K562 (cell line): ENCODE results near the gene LRRC14B. TPM values are rescaled to one million over a fixed set of nuclear protein-coding genes. Genes with fewer than 3 reads are reported as not detected.

Source experiments
- ATAC-seq: fragments of 200-7000 bp; cut with Tn5 transposase; 3 replicates; pipeline ENCODE4 v1.9.1; 2020; ENCODE audit warnings: moderate library complexity
- BruUV-seq: library from RNA; stranded (reverse); fragments of 400-500 nt; replicated peaks from 2 replicates; lab custom pipeline; 2021; lab: Mats Ljungman, UMichigan
- CTCF ChIA-PET: fragments of 300-600 bp; formaldehyde crosslinking; extraction: SDS; loops from one replicate; lab custom pipeline; 2021; ENCODE audit warnings: low intra/inter-chr PET ratio; lab: Yijun Ruan, JAX
- POLR2A ChIA-PET: fragments of 300-600, 350-650 bp; sonication (Branson Sonifier 250); formaldehyde crosslinking; extraction: SDS; loops from one replicate; lab custom pipeline; 2021; ENCODE audit warnings: antibody characterized with exemption, inconsistent platforms; lab: Yijun Ruan, JAX
- DNase-seq, 4 experiments: peaks; one replicate each; pipeline versions ENCODE4 v3.0.0 to v3.0.0-alpha.2; 2011 to 2018; ENCODE audit warnings: low spot score in 3 of 4, mixed read lengths in 3 of 4; ENCODE audit errors: extremely low read depth in 1 of 4
- FAIRE-seq: peaks from 2 replicates; lab custom pipeline; 2011; peaks lifted over from hg19 to GRCh38; lab: Jason Lieb, UNC
- H2AFZ ChIP-seq: 2 replicates; pipeline ENCODE4 v1.6.0; 2011; ENCODE audit warnings: low read depth, low read length, control low read depth, inconsistent platforms
- H3K27ac ChIP-seq: fragments of 200-600 bp; 3 replicates; pipeline ENCODE4 v1.8.0; 2011; ENCODE audit warnings: low read depth, mild to moderate bottlenecking, control low read depth, inconsistent platforms, low read length, moderate library complexity, mixed read lengths; ENCODE audit errors: extremely low read depth
- H3K27me3 ChIP-seq, 2 experiments: fragments of 300-600 bp in 1 of 2; 2 replicates in 1 of 2; 3 replicates in 1 of 2; pipeline versions ENCODE4 v1.6.0 to v1.8.0; 2011; ENCODE audit warnings: inconsistent platforms in 2 of 2, low read length in 2 of 2, mild to moderate bottlenecking in 1 of 2, mixed read lengths in 1 of 2, moderate library complexity in 1 of 2; ENCODE audit not compliant: control insufficient read depth in 2 of 2, insufficient read depth in 2 of 2
- H3K36me3 ChIP-seq: fragments of 300-600 bp; 3 replicates; pipeline ENCODE4 v1.8.0; 2011; ENCODE audit warnings: mild to moderate bottlenecking, low read length, inconsistent platforms; ENCODE audit not compliant: control insufficient read depth, insufficient read depth
- H3K4me1 ChIP-seq, 2 experiments: fragments of 200-600 bp in 1 of 2; replicated peaks in 1 of 2; 2 replicates in 1 of 2; 3 replicates in 1 of 2; pipeline versions ENCODE4 v1.5.1 to v1.8.0; 2011; ENCODE audit warnings: inconsistent platforms in 2 of 2, low read length in 2 of 2, mild to moderate bottlenecking in 1 of 2, mixed read lengths in 1 of 2, moderate library complexity in 1 of 2; ENCODE audit not compliant: control insufficient read depth in 2 of 2, insufficient read depth in 2 of 2
- H3K4me2 ChIP-seq: 2 replicates; pipeline ENCODE4 v1.6.1; 2011; ENCODE audit warnings: low read length, control low read depth, inconsistent platforms, mixed read lengths; ENCODE audit not compliant: insufficient read depth
- H3K4me3 ChIP-seq: fragments of 200-600 bp; sonication (generic), shearing (Covaris generic); 2 replicates; pipeline ENCODE4 v1.5.1; 2016; ENCODE audit warnings: control low read depth, inconsistent platforms
- H3K79me2 ChIP-seq: fragments of 200-600 bp; 3 replicates; pipeline ENCODE4 v1.8.0; 2011; ENCODE audit warnings: low read length, inconsistent platforms; ENCODE audit not compliant: control insufficient read depth, insufficient read depth
- H3K9ac ChIP-seq, 2 experiments: 2 replicates each; pipeline versions ENCODE4 v1.6.0 to v1.6.1; 2011; ENCODE audit warnings: low read depth in 2 of 2, low read length in 2 of 2, control low read depth in 1 of 2, inconsistent platforms in 1 of 2, mild to moderate bottlenecking in 1 of 2, mixed read lengths in 1 of 2; ENCODE audit not compliant: insufficient read depth in 1 of 2
- H3K9me1 ChIP-seq: one replicate; pipeline ENCODE4 v1.6.0; 2011; ENCODE audit warnings: inconsistent platforms, mild to moderate bottlenecking, low read length, moderate library complexity; ENCODE audit not compliant: control insufficient read depth, insufficient read depth
- H3K9me3 ChIP-seq: replicated peaks from 2 replicates; pipeline ENCODE4 v1.5.1; 2011; ENCODE audit warnings: low read depth, low read length, inconsistent platforms; ENCODE audit not compliant: control insufficient read depth, insufficient read depth
- H4K20me1 ChIP-seq: replicated peaks from 2 replicates; pipeline ENCODE4 v1.6.1; 2011; ENCODE audit warnings: low read length, inconsistent platforms, mixed read lengths; ENCODE audit not compliant: control insufficient read depth, insufficient read depth
- BHLHE40 ChIP-seq: IDR thresholded peaks from 2 replicates; pipeline ENCODE4 v1.6.1; 2011; ENCODE audit warnings: low read length, improper control_type of control experiment
- CBX2 ChIP-seq: fragments of 200-600 bp; sonication (generic); IDR thresholded peaks from one replicate; pipeline ENCODE4 v1.6.1; 2012; ENCODE audit warnings: mild to moderate bottlenecking, low read length, inconsistent platforms; ENCODE audit not compliant: insufficient read depth, poor library complexity, severe bottlenecking
- ELF2 ChIP-seq: fragments of 250-450 bp; sonication (Bioruptor Pico); IDR thresholded peaks from 2 replicates; pipeline ENCODE4 v1.5.0; 2021; ENCODE audit warnings: mild to moderate bottlenecking
- EP400 ChIP-seq: fragments of 450-650 bp; IDR thresholded peaks from 2 replicates; pipeline ENCODE4 v1.6.1; 2017; ENCODE audit warnings: antibody characterized with exemption, mild to moderate bottlenecking, moderate library complexity
- FOXJ2 ChIP-seq: fragments of 200-800 bp; sonication (Bioruptor generic); IDR thresholded peaks from 2 replicates; pipeline ENCODE4 v1.6.1; 2016; ENCODE audit warnings: missing genetic modification characterization, missing compliant biosample characterization
- IFI16 ChIP-seq: fragments of 250-450 bp; sonication (Bioruptor Pico); IDR thresholded peaks from 2 replicates; pipeline ENCODE4 v2.1.2; 2022; ENCODE audit warnings: mild to moderate bottlenecking, inconsistent platforms
- MAZ ChIP-seq, 2 experiments: fragments of 450-650 bp in 1 of 2; sonication (generic) in 1 of 2; formaldehyde crosslinking; IDR thresholded peaks in 1 of 2; conservative IDR thresholded peaks in 1 of 2; 2 replicates each; pipeline versions ENCODE4 v1.4.0 to v1.5.0; 2020; ENCODE audit warnings: mild to moderate bottlenecking in 1 of 2, missing genetic modification reagents in 1 of 2
- RAD21 ChIP-seq, 2 experiments: fragments of 250-450 bp in 1 of 2; fragments of 450-650 bp in 1 of 2; sonication (Bioruptor Pico) in 1 of 2; formaldehyde crosslinking in 1 of 2; IDR thresholded peaks in 1 of 2; conservative IDR thresholded peaks in 1 of 2; 2 replicates each; pipeline versions ENCODE4 v1.4.0 to v1.8.0; 2020 to 2022; ENCODE audit warnings: mild to moderate bottlenecking in 2 of 2, moderate library complexity in 1 of 2
- RBM17 ChIP-seq: fragments of 200-400 bp; formaldehyde crosslinking; IDR thresholded peaks from 2 replicates; pipeline ENCODE4 v1.6.1; 2017; ENCODE audit warnings: low read depth, mild to moderate bottlenecking, low read length, borderline replicate concordance
- SETDB1 ChIP-seq: IDR thresholded peaks from one replicate; pipeline ENCODE4 v1.6.1; 2012; ENCODE audit warnings: low read length, control low read depth, inconsistent platforms
- WGBS: fragments of 100-300 bp; shearing (Covaris generic); methylation state at CpG from one replicate; pipeline ENCODE4 v1.1.6; 2016; ENCODE audit warnings: low coverage, mixed read lengths; ENCODE audit not compliant: insufficient coverage; ENCODE audit errors: missing lambda C conversion rate; 5-methylcytosine and 5-hydroxymethylcytosine counted together
- in situ Hi-C: fragments of 300-500 bp; cut with MboI; formaldehyde crosslinking; loops from 4 replicates; pipeline ENCODE4 v1.15.0; 2018; ENCODE audit warnings: inconsistent platforms, mixed read lengths
- intact Hi-C: fragments of 100-400 bp; cut with micrococcal nuclease; formaldehyde crosslinking; loops from 2 replicates; pipeline ENCODE4 v1.14.2; 2022
- polyA plus RNA-seq, 8 experiments: library from polyadenylated mRNA; depleted of rRNA in 4 of 8; stranded (reverse) in 5 of 8; unstranded in 3 of 8; fragments of >200 nt; fragmentation: Nextera tagmentation in 2 of 8; fragmentation: Illumina TruSeq in 1 of 8; extraction: Ambion mirVana in 2 of 8; extraction: Trizol in 1 of 8; gene quantifications; 2 replicates each; pipeline versions ENCODE4 v1.2.1 to v1.2.3, GENCODE V29; 2011 to 2014; ENCODE audit warnings: inconsistent platforms in 1 of 8, missing spikeins in 1 of 8
- total RNA-seq, 7 experiments: library from RNA; depleted of rRNA in 6 of 7; stranded (reverse); fragments of >200 nt in 6 of 7; fragmentation: Illumina TruSeq in 2 of 7; extraction: Trizol in 2 of 7; gene quantifications; 2 replicates each; pipeline versions ENCODE4 v1.2.1 to v1.2.3, GENCODE V29; 2011 to 2021; ENCODE audit warnings: low replicate concordance in 1 of 7
- TF ChIP-seq, protein P1 (sequence below): sonication (generic); formaldehyde crosslinking; IDR thresholded peaks from 2 replicates; pipeline ENCODE4 v1.8.0; 2022; ENCODE audit warnings: mild to moderate bottlenecking, low read depth, missing genetic modification reagents
- TF ChIP-seq, protein P2 (sequence below): fragments of 200-800 bp; sonication (Bioruptor generic); IDR thresholded peaks from 2 replicates; pipeline ENCODE4 v1.6.1; 2017; ENCODE audit warnings: missing genetic modification characterization, missing compliant biosample characterization
- TF ChIP-seq, protein P3 (sequence below): fragments of 250-450 bp; sonication (Bioruptor Pico); IDR thresholded peaks from 2 replicates; pipeline ENCODE4 v1.5.0; 2020; ENCODE audit warnings: mild to moderate bottlenecking, borderline replicate concordance

Gene LRRC14B
- total and polyA plus RNA-seq, 9 of the 15 experiments (the other 6 are each of a cell fraction or from before 2014, with no cell fraction given): not detected

DNA sequence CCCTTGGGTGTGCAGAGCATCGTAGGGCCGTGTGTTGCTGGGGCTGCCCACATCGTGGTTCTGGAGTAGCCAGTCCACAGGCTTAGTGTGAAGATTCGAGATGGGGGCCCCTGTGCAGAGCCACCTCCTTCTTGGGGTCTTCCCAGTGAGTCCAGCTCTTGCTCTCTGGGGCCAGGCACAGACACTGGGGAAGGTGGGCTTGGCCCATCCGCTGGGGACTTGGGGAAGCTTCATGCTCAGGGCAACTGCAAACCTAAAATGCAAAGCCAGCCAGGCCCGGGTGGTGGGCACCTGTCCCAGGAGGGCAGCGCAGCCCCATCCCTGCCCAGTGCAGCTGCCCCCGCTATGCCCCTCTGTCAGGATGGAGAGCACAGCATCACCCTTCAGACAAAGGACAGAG, 46.4 kb upstream of the LRRC14B start:
- no peaks in the 10 kb centered on the region for H4K20me1 ChIP-seq
- intact Hi-C loops: no loop called here
- no peaks in the 10 kb centered on the region for H3K79me2 ChIP-seq
- no peaks in the 10 kb centered on the region for H3K36me3 ChIP-seq
- no TSS peak for BruUV-seq
- H3K9ac ChIP-seq: no peak overlapping the region
- 3% methylated on average over 8 of the region's 8 CpGs for WGBS
- ChIA-PET POLR2A (interaction anchor here (0.6 kb wide), 1 partner anchor 11 kb away, joined by 3 read pairs; no protein-coding TSS in a partner anchor), CTCF (no interaction called here)
- H3K4me2 ChIP-seq: no peak overlapping the region
- no peak overlapping the region for H2AFZ ChIP-seq
- H3K27ac ChIP-seq: no peak overlapping the region
- TF ChIP-seq CBX2 (no peak), MAZ (CRISPR knock-in tag; conservative IDR thresholded peaks at IDR 0.05 in 1 of 2, IDR thresholded peaks at IDR 0.05 in 1 of 2) (no peak), FOXJ2 (no peak), EP400 (no peak), ELF2 (CRISPR knock-in tag) (no peak), RAD21 (CRISPR knock-in tag; conservative IDR thresholded peaks at IDR 0.05 in 1 of 2, IDR thresholded peaks at IDR 0.05 in 1 of 2) (no peak), SETDB1 (no peak), BHLHE40 (no peak), RBM17 (no peak), IFI16 (CRISPR knock-in tag) (no peak)
- TF ChIP-seq, protein P1, sequence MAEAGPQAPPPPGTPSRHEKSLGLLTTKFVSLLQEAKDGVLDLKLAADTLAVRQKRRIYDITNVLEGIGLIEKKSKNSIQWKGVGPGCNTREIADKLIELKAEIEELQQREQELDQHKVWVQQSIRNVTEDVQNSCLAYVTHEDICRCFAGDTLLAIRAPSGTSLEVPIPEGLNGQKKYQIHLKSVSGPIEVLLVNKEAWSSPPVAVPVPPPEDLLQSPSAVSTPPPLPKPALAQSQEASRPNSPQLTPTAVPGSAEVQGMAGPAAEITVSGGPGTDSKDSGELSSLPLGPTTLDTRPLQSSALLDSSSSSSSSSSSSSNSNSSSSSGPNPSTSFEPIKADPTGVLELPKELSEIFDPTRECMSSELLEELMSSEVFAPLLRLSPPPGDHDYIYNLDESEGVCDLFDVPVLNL (CRISPR knock-in tag): no peak
- TF ChIP-seq, protein P2, sequence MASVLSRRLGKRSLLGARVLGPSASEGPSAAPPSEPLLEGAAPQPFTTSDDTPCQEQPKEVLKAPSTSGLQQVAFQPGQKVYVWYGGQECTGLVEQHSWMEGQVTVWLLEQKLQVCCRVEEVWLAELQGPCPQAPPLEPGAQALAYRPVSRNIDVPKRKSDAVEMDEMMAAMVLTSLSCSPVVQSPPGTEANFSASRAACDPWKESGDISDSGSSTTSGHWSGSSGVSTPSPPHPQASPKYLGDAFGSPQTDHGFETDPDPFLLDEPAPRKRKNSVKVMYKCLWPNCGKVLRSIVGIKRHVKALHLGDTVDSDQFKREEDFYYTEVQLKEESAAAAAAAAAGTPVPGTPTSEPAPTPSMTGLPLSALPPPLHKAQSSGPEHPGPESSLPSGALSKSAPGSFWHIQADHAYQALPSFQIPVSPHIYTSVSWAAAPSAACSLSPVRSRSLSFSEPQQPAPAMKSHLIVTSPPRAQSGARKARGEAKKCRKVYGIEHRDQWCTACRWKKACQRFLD (CRISPR knock-in tag): no peak
- TF ChIP-seq, protein P3, sequence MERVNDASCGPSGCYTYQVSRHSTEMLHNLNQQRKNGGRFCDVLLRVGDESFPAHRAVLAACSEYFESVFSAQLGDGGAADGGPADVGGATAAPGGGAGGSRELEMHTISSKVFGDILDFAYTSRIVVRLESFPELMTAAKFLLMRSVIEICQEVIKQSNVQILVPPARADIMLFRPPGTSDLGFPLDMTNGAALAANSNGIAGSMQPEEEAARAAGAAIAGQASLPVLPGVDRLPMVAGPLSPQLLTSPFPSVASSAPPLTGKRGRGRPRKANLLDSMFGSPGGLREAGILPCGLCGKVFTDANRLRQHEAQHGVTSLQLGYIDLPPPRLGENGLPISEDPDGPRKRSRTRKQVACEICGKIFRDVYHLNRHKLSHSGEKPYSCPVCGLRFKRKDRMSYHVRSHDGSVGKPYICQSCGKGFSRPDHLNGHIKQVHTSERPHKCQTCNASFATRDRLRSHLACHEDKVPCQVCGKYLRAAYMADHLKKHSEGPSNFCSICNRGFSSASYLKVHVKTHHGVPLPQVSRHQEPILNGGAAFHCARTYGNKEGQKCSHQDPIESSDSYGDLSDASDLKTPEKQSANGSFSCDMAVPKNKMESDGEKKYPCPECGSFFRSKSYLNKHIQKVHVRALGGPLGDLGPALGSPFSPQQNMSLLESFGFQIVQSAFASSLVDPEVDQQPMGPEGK (CRISPR knock-in tag): no peak
- no peak for FAIRE-seq
- peaks cover 0 to 10% of the 10 kb centered on the region in 2 experiments; a peak in 1 of 5 replicates for H3K4me1 ChIP-seq
- H3K27me3 ChIP-seq: peaks cover 10 to 36% of the 10 kb centered on the region in 2 experiments; a peak in 4 of 5 replicates
- H3K9me1 ChIP-seq: no peaks in the 10 kb centered on the region
- in situ Hi-C loops: no loop called here
- H3K4me3 ChIP-seq: no peak overlapping the region
- peaks cover 5% of the 10 kb centered on the region for H3K9me3 ChIP-seq
- no peak for ATAC-seq
- DNase-seq: no peak
